Endothelial cell of umbilical vein (primary cell): ENCODE results near the gene MUC2. TPM values are rescaled to one million over a fixed set of nuclear protein-coding genes. Genes with fewer than 3 reads are reported as not detected.

Experiments
- BruUV-seq: library from RNA; stranded (reverse); fragments of 400-500 nt; replicated peaks from 2 replicates; lab custom pipeline; 2021; lab: Mats Ljungman, UMichigan
- CTCF ChIA-PET: fragments of 300-600, 350-600 bp; sonication (Branson Sonifier 250); formaldehyde crosslinking; loops from one replicate; lab custom pipeline; 2021; ENCODE audit warnings: antibody characterized with exemption, inconsistent platforms; lab: Charles Lee
- POLR2A ChIA-PET: fragments of 300-600, 350-600 bp; sonication (Branson Sonifier 250); formaldehyde crosslinking; loops from one replicate; lab custom pipeline; 2021; ENCODE audit warnings: antibody characterized with exemption, inconsistent platforms; lab: Charles Lee
- DNase-seq: peaks from one replicate; pipeline ENCODE4 v3.0.0-alpha.2; 2011; ENCODE audit warnings: low read depth, low spot score
- FAIRE-seq: peaks from 2 replicates; lab custom pipeline; 2011; peaks lifted over from hg19 to GRCh38; lab: Jason Lieb, UNC
- H2AFZ ChIP-seq: 2 replicates; pipeline ENCODE4 v1.6.0; 2012; ENCODE audit warnings: low read depth, low read length, control low read depth, inconsistent platforms
- H3K27ac ChIP-seq: 2 replicates; pipeline ENCODE4 v1.5.1; 2011; ENCODE audit warnings: low read depth, mild to moderate bottlenecking, control low read depth, low read length, moderate library complexity; ENCODE audit not compliant: insufficient read depth
- H3K27me3 ChIP-seq, 2 experiments: 2 replicates each; pipeline versions ENCODE4 v1.6.0 to v1.6.1; 2011; ENCODE audit warnings: low read length in 2 of 2, mixed read lengths in 1 of 2; ENCODE audit not compliant: control insufficient read depth in 2 of 2, insufficient read depth in 2 of 2
- H3K36me3 ChIP-seq, 2 experiments: 2 replicates in 1 of 2; 3 replicates in 1 of 2; pipeline ENCODE4 v1.5.1; 2011; ENCODE audit warnings: low read length in 2 of 2, mild to moderate bottlenecking in 1 of 2, moderate library complexity in 1 of 2; ENCODE audit not compliant: control insufficient read depth in 2 of 2, insufficient read depth in 2 of 2; ENCODE audit errors: extremely low read depth in 1 of 2
- H3K4me1 ChIP-seq: 3 replicates; pipeline ENCODE4 v1.5.1; 2011; ENCODE audit warnings: mild to moderate bottlenecking, low read length; ENCODE audit not compliant: control insufficient read depth, insufficient read depth; ENCODE audit errors: extremely low read depth
- H3K4me2 ChIP-seq: 2 replicates; pipeline ENCODE4 v1.6.1; 2011; ENCODE audit warnings: low read length, control low read depth, mixed read lengths; ENCODE audit not compliant: insufficient read depth
- H3K4me3 ChIP-seq, 3 experiments: fragments of 200-600 bp in 1 of 3; sonication (generic), shearing (Covaris generic) in 1 of 3; replicated peaks in 1 of 3; 2 replicates each; pipeline ENCODE4 v1.5.1; 2011 to 2016; ENCODE audit warnings: control low read depth in 3 of 3, low read length in 3 of 3, mild to moderate bottlenecking in 2 of 3, inconsistent platforms in 1 of 3, low read depth in 1 of 3, moderate library complexity in 1 of 3; ENCODE audit not compliant: insufficient read depth in 1 of 3
- H3K79me2 ChIP-seq: 2 replicates; pipeline ENCODE4 v1.6.0; 2012; ENCODE audit warnings: low read length, inconsistent platforms; ENCODE audit not compliant: control insufficient read depth, insufficient read depth
- H3K9ac ChIP-seq: replicated peaks from 2 replicates; pipeline ENCODE3; 2011; ENCODE audit warnings: low read length, control low read depth; ENCODE audit not compliant: insufficient read depth; ENCODE audit errors: extremely low read depth
- H3K9me1 ChIP-seq: replicated peaks from 3 replicates; pipeline ENCODE4 v1.6.0; 2011; ENCODE audit warnings: mild to moderate bottlenecking, low read length; ENCODE audit not compliant: control insufficient read depth, insufficient read depth; ENCODE audit errors: extremely low read depth
- H3K9me3 ChIP-seq: replicated peaks from 2 replicates; pipeline ENCODE4 v1.5.1; 2012; ENCODE audit warnings: low read length, inconsistent platforms; ENCODE audit not compliant: control insufficient read depth, insufficient read depth
- H4K20me1 ChIP-seq: replicated peaks from 2 replicates; pipeline ENCODE3; 2011; ENCODE audit warnings: mild to moderate bottlenecking, low read length; ENCODE audit not compliant: control insufficient read depth, insufficient read depth; ENCODE audit errors: extremely low read depth
- EZH2 ChIP-seq: IDR thresholded peaks from 2 replicates; pipeline ENCODE4 v1.6.1; 2012; ENCODE audit warnings: borderline replicate concordance, low read depth, mild to moderate bottlenecking, moderate library complexity, low read length, inconsistent platforms; ENCODE audit not compliant: severe bottlenecking
- FOS ChIP-seq: IDR thresholded peaks from 2 replicates; pipeline ENCODE4 v1.6.1; 2011; ENCODE audit warnings: mild to moderate bottlenecking, low read length, moderate library complexity, borderline replicate concordance; ENCODE audit not compliant: insufficient read depth
- GATA2 ChIP-seq: IDR thresholded peaks from 2 replicates; pipeline ENCODE4 v1.7.0; 2011; ENCODE audit warnings: low read depth, mild to moderate bottlenecking, moderate library complexity, mixed read lengths, low read length; ENCODE audit not compliant: insufficient read length, insufficient read depth
- JUN ChIP-seq: IDR thresholded peaks from 2 replicates; pipeline ENCODE4 v1.6.1; 2011; ENCODE audit warnings: borderline replicate concordance, low read depth; ENCODE audit not compliant: insufficient read length, insufficient read depth
- MYC ChIP-seq: IDR thresholded peaks from one replicate; pipeline ENCODE4 v1.6.1; 2011; ENCODE audit warnings: mild to moderate bottlenecking, low read depth, low read length
- POLR2A ChIP-seq: IDR thresholded peaks from 2 replicates; pipeline ENCODE4 v1.6.1; 2012; ENCODE audit warnings: low read depth, mild to moderate bottlenecking, control low read depth, low read length
- POLR2AphosphoS5 ChIP-seq: IDR thresholded peaks from 2 replicates; pipeline ENCODE4 v1.6.1; 2012; ENCODE audit warnings: low read depth, mild to moderate bottlenecking, control low read depth, low read length, moderate library complexity; ENCODE audit not compliant: insufficient read depth
- dilution Hi-C: fragments of 300-500 bp; cut with MboI; formaldehyde crosslinking; loops from one replicate; pipeline ENCODE4 v1.15.0; 2019; ENCODE audit warnings: low sequenced_read_pairs; ENCODE audit not compliant: extremely low pct_ligation_motif_present
- intact Hi-C: fragments of 100-400 bp; cut with micrococcal nuclease; formaldehyde crosslinking; loops from one replicate; pipeline ENCODE4 v1.10.0; 2022
- polyA plus RNA-seq, 4 experiments: library from polyadenylated mRNA; depleted of rRNA in 3 of 4; stranded (reverse) in 3 of 4; unstranded in 1 of 4; fragments of >200 nt; gene quantifications; 2 replicates each; pipeline versions ENCODE4 v1.2.1 to v1.2.3, GENCODE V29; 2011 to 2012; ENCODE audit warnings: missing spikeins in 1 of 4
- total RNA-seq: library from RNA; stranded (reverse); gene quantifications from 2 replicates; pipeline ENCODE4 v1.2.3, GENCODE V29; 2021
- TF ChIP-seq, protein P1 (sequence below): IDR thresholded peaks from 2 replicates; pipeline ENCODE4 v1.6.1; 2011; ENCODE audit not compliant: insufficient read depth, insufficient read length
- TF ChIP-seq, protein P2 (sequence below), 2 donors: IDR thresholded peaks; 1 replicate in 1 of 2; 2 replicates in 1 of 2; pipeline ENCODE4 v1.5.1; 2011; ENCODE audit warnings: low read length in 2 of 2, mild to moderate bottlenecking in 2 of 2, moderate library complexity in 2 of 2, control low read depth in 1 of 2, inconsistent platforms in 1 of 2, low read depth in 1 of 2; ENCODE audit not compliant: insufficient read depth in 1 of 2; ENCODE audit errors: extremely low read depth in 1 of 2

Gene MUC2
- total and polyA plus RNA-seq, 2 donors (not counting 3 experiments of a cell fraction or from before 2014, with no cell fraction given) = not detected

DNA sequence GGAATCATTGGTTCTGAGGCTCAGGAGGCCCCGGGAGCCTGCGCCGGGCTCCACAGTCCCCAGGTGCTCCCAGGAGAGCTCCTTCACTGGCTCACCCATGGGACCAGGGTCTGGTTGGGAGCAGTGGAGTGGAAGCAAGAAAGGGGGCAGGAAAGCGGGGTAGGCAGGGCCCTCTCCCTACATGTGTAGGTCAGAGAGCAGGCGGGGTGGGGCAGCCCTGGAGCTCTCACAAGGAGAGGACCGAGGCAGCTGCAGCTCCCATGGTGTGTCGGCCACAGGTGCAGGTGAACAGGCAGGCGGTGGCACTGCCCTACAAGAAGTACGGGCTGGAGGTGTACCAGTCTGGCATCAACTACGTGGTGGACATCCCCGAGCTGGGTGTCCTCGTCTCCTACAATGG, 28.3 kb downstream of the MUC2 start:
- H3K4me2 ChIP-seq = no peak overlapping the region
- dilution Hi-C loops = no loop called here
- H3K9me1 ChIP-seq = no peaks in the 10 kb centered on the region
- TF ChIP-seq, protein P1, sequence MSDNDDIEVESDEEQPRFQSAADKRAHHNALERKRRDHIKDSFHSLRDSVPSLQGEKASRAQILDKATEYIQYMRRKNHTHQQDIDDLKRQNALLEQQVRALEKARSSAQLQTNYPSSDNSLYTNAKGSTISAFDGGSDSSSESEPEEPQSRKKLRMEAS = no peak
- TF ChIP-seq EZH2 = no peak
- intact Hi-C loops = no loop called here
- no peak overlapping the region for H3K4me3 ChIP-seq
- no peaks in the 10 kb centered on the region for H3K79me2 ChIP-seq
- no peaks in the 10 kb centered on the region for H3K36me3 ChIP-seq
- H3K9me3 ChIP-seq = no peaks in the 10 kb centered on the region
- H3K27me3 ChIP-seq = no peaks in the 10 kb centered on the region
- CTCF ChIA-PET = no interaction called here
- no peaks in the 10 kb centered on the region for H3K4me1 ChIP-seq
- no peak overlapping the region for H2AFZ ChIP-seq
- no peaks in the 10 kb centered on the region for H4K20me1 ChIP-seq
- BruUV-seq = no TSS peak
- POLR2A ChIA-PET = no interaction called here
- DNase-seq (no peak), FAIRE-seq (no peak)
- no peak overlapping the region for H3K27ac ChIP-seq
- no peak overlapping the region for H3K9ac ChIP-seq

DNA sequence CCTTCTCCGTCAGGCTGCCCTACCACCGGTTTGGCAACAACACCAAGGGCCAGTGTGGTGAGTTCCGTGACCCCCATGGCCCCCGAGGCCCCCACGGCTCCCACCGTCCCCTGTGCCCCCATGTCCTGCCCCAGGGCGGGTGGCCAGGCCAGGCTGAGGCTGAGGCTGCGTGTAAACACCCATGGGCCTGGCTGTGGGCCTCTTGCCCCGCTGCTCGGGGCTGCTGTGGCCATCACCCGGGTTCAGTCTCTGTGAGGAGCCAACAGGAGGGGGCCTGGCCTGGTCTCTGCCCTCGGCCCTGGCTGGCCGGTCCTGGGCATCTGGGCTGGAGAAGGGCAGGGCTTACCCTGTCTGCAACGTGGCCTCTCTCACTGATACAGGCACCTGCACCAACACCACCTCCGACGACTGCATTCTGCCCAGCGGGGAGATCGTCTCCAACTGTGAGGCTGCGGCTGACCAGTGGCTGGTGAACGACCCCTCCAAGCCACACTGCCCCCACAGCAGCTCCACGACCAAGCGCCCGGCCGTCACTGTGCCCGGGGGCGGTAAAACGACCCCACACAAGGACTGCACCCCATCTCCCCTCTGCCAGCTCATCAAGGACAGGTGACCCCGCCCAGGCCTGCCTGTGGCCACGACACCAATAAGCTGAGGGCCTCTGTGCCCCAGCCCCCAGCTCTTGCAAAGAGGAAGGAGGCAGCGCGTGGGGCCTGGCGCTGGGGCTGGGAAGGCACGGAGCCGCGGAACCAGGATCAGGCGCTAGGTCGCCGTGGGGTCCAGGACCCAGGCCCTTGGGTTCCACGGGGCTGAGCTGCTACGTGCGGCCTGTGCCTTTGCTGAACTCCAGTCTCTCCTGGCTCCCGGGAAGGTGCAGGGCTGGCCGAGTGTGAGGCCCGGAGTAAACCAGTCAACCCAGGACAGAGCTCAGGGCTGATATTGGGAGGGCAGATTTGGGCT, 29.0 kb downstream of the MUC2 start:
- POLR2A ChIA-PET = no interaction called here
- Histone ChIP-seq H3K27me3 (no peaks in the 10 kb centered on the region), H3K4me1 (no peaks in the 10 kb centered on the region), H3K27ac (no peak overlapping the region), H3K36me3 (no peaks in the 10 kb centered on the region), H3K9me1 (no peaks in the 10 kb centered on the region), H3K4me3 (no peak overlapping the region), H3K79me2 (no peaks in the 10 kb centered on the region), H3K4me2 (no peak overlapping the region), H2AFZ (no peak overlapping the region), H3K9me3 (no peaks in the 10 kb centered on the region), H4K20me1 (no peaks in the 10 kb centered on the region), H3K9ac (no peak overlapping the region)
- intact Hi-C loops (no loop called here), dilution Hi-C loops (no loop called here)
- CTCF ChIA-PET = no interaction called here
- TF ChIP-seq POLR2A (no peak), GATA2 (no peak), POLR2AphosphoS5 (no peak), EZH2 (no peak), FOS (no peak), MYC (no peak), JUN (no peak)
- TF ChIP-seq, protein P2, sequence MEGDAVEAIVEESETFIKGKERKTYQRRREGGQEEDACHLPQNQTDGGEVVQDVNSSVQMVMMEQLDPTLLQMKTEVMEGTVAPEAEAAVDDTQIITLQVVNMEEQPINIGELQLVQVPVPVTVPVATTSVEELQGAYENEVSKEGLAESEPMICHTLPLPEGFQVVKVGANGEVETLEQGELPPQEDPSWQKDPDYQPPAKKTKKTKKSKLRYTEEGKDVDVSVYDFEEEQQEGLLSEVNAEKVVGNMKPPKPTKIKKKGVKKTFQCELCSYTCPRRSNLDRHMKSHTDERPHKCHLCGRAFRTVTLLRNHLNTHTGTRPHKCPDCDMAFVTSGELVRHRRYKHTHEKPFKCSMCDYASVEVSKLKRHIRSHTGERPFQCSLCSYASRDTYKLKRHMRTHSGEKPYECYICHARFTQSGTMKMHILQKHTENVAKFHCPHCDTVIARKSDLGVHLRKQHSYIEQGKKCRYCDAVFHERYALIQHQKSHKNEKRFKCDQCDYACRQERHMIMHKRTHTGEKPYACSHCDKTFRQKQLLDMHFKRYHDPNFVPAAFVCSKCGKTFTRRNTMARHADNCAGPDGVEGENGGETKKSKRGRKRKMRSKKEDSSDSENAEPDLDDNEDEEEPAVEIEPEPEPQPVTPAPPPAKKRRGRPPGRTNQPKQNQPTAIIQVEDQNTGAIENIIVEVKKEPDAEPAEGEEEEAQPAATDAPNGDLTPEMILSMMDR (IDR thresholded peaks at IDR 0.05; ENCODE audit: extremely low read depth in 1 of 2, insufficient read depth in 1 of 2, low read depth in 1 of 2, low read length in 2 of 2) = no peak
- TF ChIP-seq, protein P1 = no peak
- FAIRE-seq (no peak), DNase-seq (no peak)
- BruUV-seq = no TSS peak
